Measurements from ENCODE around the gene WDR33. TPM values are rescaled to one million over a fixed set of nuclear protein-coding genes. Genes with fewer than 3 reads are reported as not detected.

WDR33 gene
- total RNA-seq, 1 donor from 2014 or later: 93.0 TPM

DNA sequence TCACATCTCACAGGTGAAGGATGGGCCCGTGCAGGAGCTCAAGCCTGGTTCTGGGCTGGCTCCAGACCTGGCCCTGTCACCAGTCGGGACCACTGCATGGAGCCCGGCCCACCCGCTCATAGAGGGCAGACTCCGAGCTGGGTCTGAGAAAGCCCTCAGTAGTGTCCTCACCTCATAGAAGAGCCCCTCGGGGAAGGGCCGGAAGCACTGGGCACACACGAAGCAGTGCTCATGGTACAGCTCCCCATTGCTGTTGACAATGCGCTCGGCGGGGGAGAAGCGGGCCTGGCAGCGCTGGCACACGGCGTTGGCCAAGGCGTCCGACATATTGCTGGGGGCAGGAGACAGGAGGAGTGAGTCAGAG lies 153.8 kb downstream of the WDR33 start:
- Mint-ChIP-seq H3K4me3 (no peak overlapping the region), H3K4me1 (peaks cover 21% of the 10 kb centered on the region), H3K36me3 (ENCODE audit: low read depth) (no peaks in the 10 kb centered on the region), H3K27ac (no peak overlapping the region), H3K27me3 (peaks cover 11% of the 10 kb centered on the region), H3K9me3 (no peaks in the 10 kb centered on the region)
- ChIA-PET CTCF (interaction anchor here (11.3 kb wide), 1 partner anchor 64 kb away, joined by 289 read pairs; no protein-coding TSS in a partner anchor), POLR2A (no interaction called here)
- TF ChIP-seq, protein P1, sequence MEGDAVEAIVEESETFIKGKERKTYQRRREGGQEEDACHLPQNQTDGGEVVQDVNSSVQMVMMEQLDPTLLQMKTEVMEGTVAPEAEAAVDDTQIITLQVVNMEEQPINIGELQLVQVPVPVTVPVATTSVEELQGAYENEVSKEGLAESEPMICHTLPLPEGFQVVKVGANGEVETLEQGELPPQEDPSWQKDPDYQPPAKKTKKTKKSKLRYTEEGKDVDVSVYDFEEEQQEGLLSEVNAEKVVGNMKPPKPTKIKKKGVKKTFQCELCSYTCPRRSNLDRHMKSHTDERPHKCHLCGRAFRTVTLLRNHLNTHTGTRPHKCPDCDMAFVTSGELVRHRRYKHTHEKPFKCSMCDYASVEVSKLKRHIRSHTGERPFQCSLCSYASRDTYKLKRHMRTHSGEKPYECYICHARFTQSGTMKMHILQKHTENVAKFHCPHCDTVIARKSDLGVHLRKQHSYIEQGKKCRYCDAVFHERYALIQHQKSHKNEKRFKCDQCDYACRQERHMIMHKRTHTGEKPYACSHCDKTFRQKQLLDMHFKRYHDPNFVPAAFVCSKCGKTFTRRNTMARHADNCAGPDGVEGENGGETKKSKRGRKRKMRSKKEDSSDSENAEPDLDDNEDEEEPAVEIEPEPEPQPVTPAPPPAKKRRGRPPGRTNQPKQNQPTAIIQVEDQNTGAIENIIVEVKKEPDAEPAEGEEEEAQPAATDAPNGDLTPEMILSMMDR (IDR thresholded peaks at IDR 0.05): no peak
- DNase-seq (no peak), ATAC-seq (ENCODE audit: low read depth) (no peak)
- intact Hi-C loops (cut with micrococcal nuclease): no loop called here

DNA sequence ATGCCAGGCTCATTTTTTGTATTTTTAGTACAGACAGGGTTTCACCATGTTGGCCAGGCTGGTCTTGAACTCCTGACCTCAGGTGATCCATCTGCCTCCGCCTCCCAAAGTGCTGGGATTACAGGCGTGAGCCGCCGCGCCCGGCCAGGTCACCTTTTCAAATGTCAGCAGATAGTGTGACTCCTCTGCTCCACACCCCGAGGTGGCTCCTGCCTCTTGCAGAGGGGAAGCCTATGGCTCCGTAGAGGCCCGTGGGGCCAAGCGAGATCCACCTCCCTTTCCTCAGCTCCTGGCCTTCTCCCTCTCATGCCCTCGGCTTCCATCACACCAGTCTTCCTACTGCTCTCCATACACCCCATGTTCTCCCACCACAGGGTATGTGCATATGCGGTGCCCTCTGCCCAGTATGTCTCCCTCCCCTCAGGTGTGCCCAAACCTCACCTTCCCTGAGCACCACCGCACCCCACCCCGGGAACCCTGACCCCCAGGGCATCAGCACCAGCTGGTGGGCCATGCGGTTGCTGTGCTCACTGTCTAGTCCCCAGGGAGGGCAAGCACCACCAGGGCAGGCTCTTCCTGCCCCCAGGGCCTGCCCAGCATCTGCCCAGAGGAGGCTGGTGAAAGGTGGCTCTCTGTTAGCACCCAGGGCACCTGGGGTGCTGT lies 154.3 kb downstream of the WDR33 start:
- ChIA-PET POLR2A (no interaction called here), CTCF (interaction anchor here (11.3 kb wide), 1 partner anchor 64 kb away, joined by 289 read pairs; no protein-coding TSS in a partner anchor)
- intact Hi-C loops (cut with micrococcal nuclease): no loop called here
- peaks cover 8% of the 10 kb centered on the region for H3K27me3 Mint-ChIP-seq
- DNase-seq (no peak), ATAC-seq (ENCODE audit: low read depth) (peak; percentile 10)
- H3K4me1 Mint-ChIP-seq: peaks cover 26% of the 10 kb centered on the region
- no peak overlapping the region for H3K4me3 Mint-ChIP-seq
- no peaks in the 10 kb centered on the region for H3K36me3 Mint-ChIP-seq (ENCODE audit: low read depth)
- TF ChIP-seq, protein P1 (IDR thresholded peaks at IDR 0.05): no peak
- H3K9me3 Mint-ChIP-seq: no peaks in the 10 kb centered on the region
- no peak overlapping the region for H3K27ac Mint-ChIP-seq

DNA sequence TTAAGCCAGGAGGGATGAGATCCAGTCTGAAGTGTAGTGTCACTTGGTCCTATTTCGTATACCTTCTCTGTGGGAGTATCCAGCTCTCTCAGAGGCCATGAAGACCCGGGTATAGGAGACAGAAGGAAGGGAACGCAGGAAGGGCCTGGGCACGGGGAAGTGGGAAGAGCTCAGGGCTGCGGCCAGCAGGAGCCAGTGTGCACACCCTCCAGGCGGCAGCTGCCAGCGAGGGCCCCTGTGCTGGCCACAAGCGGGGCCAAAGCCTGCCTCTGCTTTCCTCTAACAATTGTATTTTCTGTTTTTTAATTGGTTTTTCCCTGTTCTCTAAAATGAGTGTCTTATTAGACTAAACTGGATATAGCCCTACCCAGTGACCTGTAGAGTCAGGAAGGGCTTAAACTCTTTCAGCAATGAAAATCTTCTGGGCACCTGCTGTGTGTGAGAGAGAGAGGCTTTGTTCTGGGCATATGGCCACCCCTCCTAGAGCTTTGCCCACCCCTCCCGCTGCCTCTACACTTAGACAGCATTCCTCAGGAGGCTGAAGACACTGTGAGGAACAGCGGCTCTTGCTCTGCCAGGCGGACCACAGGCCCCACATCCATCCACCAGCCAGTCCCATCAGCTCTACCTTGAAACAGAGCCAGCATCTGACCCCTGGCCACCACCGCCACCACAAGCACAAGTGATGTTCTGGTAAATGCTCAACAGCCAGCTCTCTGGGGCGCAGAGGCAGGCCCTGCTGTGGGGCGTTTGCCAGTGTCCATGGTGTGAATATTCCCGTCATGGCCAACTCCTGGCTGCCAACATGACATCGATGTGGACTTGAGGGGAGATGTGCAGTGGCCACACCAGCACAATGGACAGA lies 155.5 kb downstream of the WDR33 start:
- no peak overlapping the region for H3K4me3 Mint-ChIP-seq
- TF ChIP-seq, protein P1 (IDR thresholded peaks at IDR 0.05): no peak
- POLR2A ChIA-PET: no interaction called here
- no peaks in the 10 kb centered on the region for H3K36me3 Mint-ChIP-seq (ENCODE audit: low read depth)
- DNase-seq (no peak), ATAC-seq (ENCODE audit: low read depth) (no peak)
- intact Hi-C loops (cut with micrococcal nuclease): no loop called here
- H3K9me3 Mint-ChIP-seq: no peaks in the 10 kb centered on the region
- H3K27ac Mint-ChIP-seq: no peak overlapping the region
- CTCF ChIA-PET: interaction anchor here (11.3 kb wide), 1 partner anchor 62 kb away, joined by 289 read pairs; no protein-coding TSS in a partner anchor
- peaks cover 3% of the 10 kb centered on the region for H3K27me3 Mint-ChIP-seq
- peaks cover 36% of the 10 kb centered on the region for H3K4me1 Mint-ChIP-seq

DNA sequence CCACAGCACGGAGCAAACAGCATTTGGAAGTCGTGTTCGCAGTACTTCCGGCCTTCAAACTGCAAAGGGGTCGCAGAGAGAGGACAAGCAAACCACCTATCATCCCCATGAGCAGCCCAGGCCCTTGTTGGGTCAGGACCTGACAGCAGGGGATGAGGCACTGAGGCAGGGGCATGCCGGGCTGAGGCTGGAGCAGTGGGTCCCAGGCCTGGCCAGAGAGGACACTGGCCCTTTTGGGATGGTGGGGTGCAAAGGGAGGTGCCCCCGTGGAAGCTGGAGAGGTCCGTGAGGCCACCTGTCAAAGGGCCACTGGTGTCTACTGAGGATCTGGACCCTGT lies 156.2 kb downstream of the WDR33 start:
- Mint-ChIP-seq H3K27ac (no peak overlapping the region), H3K27me3 (no peaks in the 10 kb centered on the region), H3K4me3 (no peak overlapping the region), H3K4me1 (peaks cover 37% of the 10 kb centered on the region), H3K36me3 (ENCODE audit: low read depth) (no peaks in the 10 kb centered on the region), H3K9me3 (no peaks in the 10 kb centered on the region)
- DNase-seq: no peak
- ATAC-seq (ENCODE audit: low read depth): no peak
- intact Hi-C loops (cut with micrococcal nuclease): no loop called here
- TF ChIP-seq, protein P1 (IDR thresholded peaks at IDR 0.05): no peak
- POLR2A ChIA-PET: no interaction called here
- CTCF ChIA-PET: interaction anchor here (11.3 kb wide), 1 partner anchor 62 kb away, joined by 289 read pairs; no protein-coding TSS in a partner anchor
